GM12892 (cell line): ENCODE measurements around the gene ATP9B.
"Not testable (repeated sequence)": the region's sequence is repeated elsewhere in the genome, so short reads cannot be mapped to it uniquely, and the experiment has no call there.

Experiments used
- POLR2A ChIP-seq: IDR thresholded peaks from 2 replicates; pipeline ENCODE4 v1.6.1; 2011; ENCODE audit warnings: low read depth, low read length, control low read depth
- POLR2AphosphoS5 ChIP-seq: IDR thresholded peaks from 2 replicates; pipeline ENCODE4 v1.6.1; 2011; ENCODE audit warnings: low read depth, low read length, control low read depth
- TAF1 ChIP-seq: IDR thresholded peaks from 2 replicates; pipeline ENCODE4 v1.6.1; 2011; ENCODE audit warnings: low read depth, mild to moderate bottlenecking, control low read depth, low read length, borderline replicate concordance

DNA sequence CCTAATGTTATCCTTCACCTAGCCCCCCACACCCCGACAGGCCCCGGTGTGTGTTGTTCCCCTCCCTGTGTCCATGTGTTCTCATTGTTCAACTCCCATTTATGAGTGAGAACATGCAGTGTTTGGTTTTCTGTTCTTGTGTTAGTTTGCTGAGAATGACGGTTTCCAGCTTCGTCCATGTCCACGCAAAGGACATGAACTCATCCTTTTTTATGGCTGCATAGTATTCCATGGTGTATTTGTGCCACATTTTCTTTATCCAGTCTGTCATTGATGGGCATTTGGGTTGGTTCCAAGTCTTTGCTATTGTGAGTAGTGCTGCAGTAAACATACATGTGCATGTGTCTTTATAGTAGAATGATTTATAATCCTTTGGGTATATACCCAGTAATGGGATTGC, 9.6 kb downstream of the ATP9B start:
- not testable (repeated sequence) for TF ChIP-seq TAF1, POLR2A, POLR2AphosphoS5
